ENCODE results near the gene GDF10. TPM values are rescaled to one million over a fixed set of nuclear protein-coding genes. Genes with fewer than 3 reads are reported as not detected.

GDF10 gene
- total and polyA plus RNA-seq, 2 of the 13 experiments (the other 11 are each of a cell fraction or from before 2014, with no cell fraction given): 0.03 TPM; not detected in 1

GRCh38 chr10:47278720-47279119, 21.3 kb upstream of the GDF10 start:
- H3K36me3 ChIP-seq (replicated peaks in 1 of 2; ENCODE audit: control insufficient read depth in 1 of 2, insufficient read depth in 2 of 2, low read length in 2 of 2): no peaks in the 10 kb centered on the region
- peaks cover 0 to 4% of the 10 kb centered on the region in 2 experiments; a peak in 3 of 5 replicates for H3K27me3 ChIP-seq (ENCODE audit: control insufficient read depth in 1 of 2, insufficient read depth in 2 of 2, low read length in 2 of 2)
- H2AFZ ChIP-seq (ENCODE audit: low read length): no peak overlapping the region
- H3K4me1 ChIP-seq (ENCODE audit: insufficient read depth, low read length): no peaks in the 10 kb centered on the region
- H3K9ac ChIP-seq (ENCODE audit: insufficient read depth, low read depth, low read length): no peak overlapping the region
- no peaks in the 10 kb centered on the region for H3K79me2 ChIP-seq (ENCODE audit: insufficient read depth, low read length)
- ATAC-seq (no peak), DNase-seq (ENCODE audit: low spot score) (no peak), FAIRE-seq (no peak)
- BruUV-seq (replicated peaks): no TSS peak
- H3K9me3 ChIP-seq (ENCODE audit: low read length): no peaks in the 10 kb centered on the region
- TF ChIP-seq HOXA5 (CRISPR knock-in tag; IDR thresholded peaks at IDR 0.05): no peak
- WGBS (ENCODE audit: low lambda C conversion rate): 27% methylated on average over 3 of the region's 3 CpGs
- ChIA-PET POLR2A (no interaction called here), CTCF (ENCODE audit: low intra/inter-chr PET ratio, low total read pairs) (no interaction called here)
- H4K20me1 ChIP-seq (ENCODE audit: insufficient read depth, low read length): no peaks in the 10 kb centered on the region
- H3K27ac ChIP-seq (ENCODE audit: extremely low read length, insufficient read depth, low read length): no peak overlapping the region
- in situ Hi-C loops (cut with HindIII; ENCODE audit: extremely low pct_ligation_motif_present, low pct_unique_long_range_greater_than_20kb): no loop called here
- no peak overlapping the region for H3K4me2 ChIP-seq (ENCODE audit: low read depth, low read length)
- intact Hi-C loops (cut with micrococcal nuclease; ENCODE audit: unreplicated experiment): no loop called here
- H3K4me3 ChIP-seq (replicated peaks in 1 of 3; ENCODE audit: insufficient read depth in 1 of 3, low read depth in 2 of 3, low read length in 3 of 3): no peak overlapping the region

- TF ChIP-seq, protein P1, sequence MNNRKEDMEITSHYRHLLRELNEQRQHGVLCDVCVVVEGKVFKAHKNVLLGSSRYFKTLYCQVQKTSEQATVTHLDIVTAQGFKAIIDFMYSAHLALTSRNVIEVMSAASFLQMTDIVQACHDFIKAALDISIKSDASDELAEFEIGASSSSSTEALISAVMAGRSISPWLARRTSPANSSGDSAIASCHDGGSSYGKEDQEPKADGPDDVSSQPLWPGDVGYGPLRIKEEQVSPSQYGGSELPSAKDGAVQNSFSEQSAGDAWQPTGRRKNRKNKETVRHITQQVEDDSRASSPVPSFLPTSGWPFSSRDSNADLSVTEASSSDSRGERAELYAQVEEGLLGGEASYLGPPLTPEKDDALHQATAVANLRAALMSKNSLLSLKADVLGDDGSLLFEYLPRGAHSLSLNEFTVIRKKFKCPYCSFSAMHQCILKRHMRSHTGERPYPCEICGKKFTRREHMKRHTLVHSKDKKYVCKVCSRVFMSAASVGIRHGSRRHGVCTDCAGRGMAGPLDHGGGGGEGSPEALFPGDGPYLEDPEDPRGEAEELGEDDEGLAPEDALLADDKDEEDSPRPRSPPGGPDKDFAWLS (CRISPR knock-in tag; IDR thresholded peaks at IDR 0.05; ENCODE audit: borderline replicate concordance): no peak
- no peak for TF ChIP-seq DPF2 (CRISPR knock-in tag; IDR thresholded peaks at IDR 0.05; ENCODE audit: borderline replicate concordance, low read depth)
- intact Hi-C loops (cut with micrococcal nuclease; ENCODE audit: unreplicated experiment) (no loop called here), in situ Hi-C loops (cut with HindIII; ENCODE audit: extremely low pct_ligation_motif_present, low pct_unique_long_range_greater_than_20kb) (no loop called here)
- H3K27ac ChIP-seq (ENCODE audit: extremely low read length, insufficient read depth, low read length): no peak overlapping the region
- no peaks in the 10 kb centered on the region for H3K9me3 ChIP-seq (ENCODE audit: low read length)
- ChIA-PET CTCF (ENCODE audit: low intra/inter-chr PET ratio, low total read pairs) (no interaction called here), POLR2A (no interaction called here)
- H3K4me3 ChIP-seq (replicated peaks in 1 of 3; ENCODE audit: insufficient read depth in 1 of 3, low read depth in 2 of 3, low read length in 3 of 3): no peak overlapping the region
- no peaks in the 10 kb centered on the region for H4K20me1 ChIP-seq (ENCODE audit: insufficient read depth, low read length)
- H3K9ac ChIP-seq (ENCODE audit: insufficient read depth, low read depth, low read length): no peak overlapping the region
- FAIRE-seq (no peak), ATAC-seq (no peak), DNase-seq (ENCODE audit: low spot score) (no peak)
- no peaks in the 10 kb centered on the region for H3K4me1 ChIP-seq (ENCODE audit: insufficient read depth, low read length)
- H2AFZ ChIP-seq (ENCODE audit: low read length): no peak overlapping the region
- H3K36me3 ChIP-seq (replicated peaks in 1 of 2; ENCODE audit: control insufficient read depth in 1 of 2, insufficient read depth in 2 of 2, low read length in 2 of 2): no peaks in the 10 kb centered on the region
- peaks cover 0 to 4% of the 10 kb centered on the region in 2 experiments; a peak in 3 of 5 replicates for H3K27me3 ChIP-seq (ENCODE audit: control insufficient read depth in 1 of 2, insufficient read depth in 2 of 2, low read length in 2 of 2)
- no peaks in the 10 kb centered on the region for H3K79me2 ChIP-seq (ENCODE audit: insufficient read depth, low read length)
- 0% methylated on average over 1 of the region's 2 CpGs for WGBS (ENCODE audit: low lambda C conversion rate)
- H3K4me2 ChIP-seq (ENCODE audit: low read depth, low read length): no peak overlapping the region
- no TSS peak for BruUV-seq (replicated peaks)
These were observed 20.7 kb upstream of the GDF10 start for GRCh38 chr10:47279276-47279675.

All from HepG2 (cell line).